GM10266 (cell line): ENCODE results near the gene WDR86.

Source experiments
- DNase-seq: peaks from one replicate; pipeline ENCODE4 v3.0.0; 2012; ENCODE audit errors: extremely low spot score
- TF ChIP-seq, protein P1 (sequence below): IDR thresholded peaks from 2 replicates; pipeline ENCODE4 v1.5.1; 2012; ENCODE audit warnings: mild to moderate bottlenecking, low read depth; ENCODE audit not compliant: control insufficient read depth, insufficient read depth; ENCODE audit errors: missing control alignments

WDR86 gene

DNA sequence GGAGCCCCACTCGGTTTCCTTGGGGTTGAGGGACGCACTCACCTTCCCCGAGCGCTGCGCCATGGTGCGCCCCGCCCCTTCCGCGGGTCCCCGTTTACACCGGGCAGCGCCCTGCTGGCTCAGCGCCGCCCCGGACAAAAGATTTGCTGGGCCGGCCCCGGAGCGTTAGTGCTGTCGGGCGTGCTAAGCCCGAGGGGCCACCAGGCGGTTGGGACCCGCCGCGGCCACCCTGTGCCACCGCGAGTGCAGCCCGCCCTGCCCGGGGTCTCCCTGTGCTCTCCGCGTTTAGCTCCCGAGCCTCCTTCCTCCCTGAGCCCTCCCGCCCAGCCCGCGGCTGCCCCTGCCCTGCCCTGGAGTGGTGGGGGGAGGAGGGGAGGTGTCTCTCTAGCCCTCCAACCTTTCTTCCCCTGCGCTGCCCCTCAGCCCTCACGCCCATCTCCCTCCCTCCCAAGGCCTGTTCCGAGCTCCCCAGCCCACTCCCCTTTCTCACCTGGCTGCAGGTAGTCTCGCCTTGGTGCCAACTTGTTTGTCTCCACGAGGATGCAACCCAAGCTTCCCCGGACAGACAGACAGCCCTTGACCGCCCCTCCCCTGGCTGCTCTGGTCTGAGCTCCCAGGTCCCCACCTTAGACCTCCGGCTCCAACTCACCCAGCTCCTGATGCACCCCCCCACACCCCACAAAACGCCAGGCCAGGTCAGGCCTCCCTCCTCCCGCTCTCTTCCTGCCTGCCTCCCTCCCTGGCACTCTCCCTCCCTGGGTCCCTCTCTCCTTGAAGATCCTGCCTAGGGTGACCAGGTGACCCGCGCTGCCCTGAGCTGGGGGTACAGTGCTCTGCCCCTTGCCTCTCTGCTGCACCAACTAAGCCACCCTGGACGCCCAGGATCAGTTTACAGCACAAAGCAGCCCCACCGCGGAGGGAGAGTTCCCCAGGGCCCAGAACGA is 30.3 kb upstream of the WDR86 start, which contains the start of gene CRYGN:
Gene CRYGN (minus strand): TSS at position 287 of the 944 bp plus-strand sequence. CDS start 224 bp downstream, at position 63.
- DNase-seq: no peak
- TF ChIP-seq, protein P1, sequence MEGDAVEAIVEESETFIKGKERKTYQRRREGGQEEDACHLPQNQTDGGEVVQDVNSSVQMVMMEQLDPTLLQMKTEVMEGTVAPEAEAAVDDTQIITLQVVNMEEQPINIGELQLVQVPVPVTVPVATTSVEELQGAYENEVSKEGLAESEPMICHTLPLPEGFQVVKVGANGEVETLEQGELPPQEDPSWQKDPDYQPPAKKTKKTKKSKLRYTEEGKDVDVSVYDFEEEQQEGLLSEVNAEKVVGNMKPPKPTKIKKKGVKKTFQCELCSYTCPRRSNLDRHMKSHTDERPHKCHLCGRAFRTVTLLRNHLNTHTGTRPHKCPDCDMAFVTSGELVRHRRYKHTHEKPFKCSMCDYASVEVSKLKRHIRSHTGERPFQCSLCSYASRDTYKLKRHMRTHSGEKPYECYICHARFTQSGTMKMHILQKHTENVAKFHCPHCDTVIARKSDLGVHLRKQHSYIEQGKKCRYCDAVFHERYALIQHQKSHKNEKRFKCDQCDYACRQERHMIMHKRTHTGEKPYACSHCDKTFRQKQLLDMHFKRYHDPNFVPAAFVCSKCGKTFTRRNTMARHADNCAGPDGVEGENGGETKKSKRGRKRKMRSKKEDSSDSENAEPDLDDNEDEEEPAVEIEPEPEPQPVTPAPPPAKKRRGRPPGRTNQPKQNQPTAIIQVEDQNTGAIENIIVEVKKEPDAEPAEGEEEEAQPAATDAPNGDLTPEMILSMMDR: no peak

DNA sequence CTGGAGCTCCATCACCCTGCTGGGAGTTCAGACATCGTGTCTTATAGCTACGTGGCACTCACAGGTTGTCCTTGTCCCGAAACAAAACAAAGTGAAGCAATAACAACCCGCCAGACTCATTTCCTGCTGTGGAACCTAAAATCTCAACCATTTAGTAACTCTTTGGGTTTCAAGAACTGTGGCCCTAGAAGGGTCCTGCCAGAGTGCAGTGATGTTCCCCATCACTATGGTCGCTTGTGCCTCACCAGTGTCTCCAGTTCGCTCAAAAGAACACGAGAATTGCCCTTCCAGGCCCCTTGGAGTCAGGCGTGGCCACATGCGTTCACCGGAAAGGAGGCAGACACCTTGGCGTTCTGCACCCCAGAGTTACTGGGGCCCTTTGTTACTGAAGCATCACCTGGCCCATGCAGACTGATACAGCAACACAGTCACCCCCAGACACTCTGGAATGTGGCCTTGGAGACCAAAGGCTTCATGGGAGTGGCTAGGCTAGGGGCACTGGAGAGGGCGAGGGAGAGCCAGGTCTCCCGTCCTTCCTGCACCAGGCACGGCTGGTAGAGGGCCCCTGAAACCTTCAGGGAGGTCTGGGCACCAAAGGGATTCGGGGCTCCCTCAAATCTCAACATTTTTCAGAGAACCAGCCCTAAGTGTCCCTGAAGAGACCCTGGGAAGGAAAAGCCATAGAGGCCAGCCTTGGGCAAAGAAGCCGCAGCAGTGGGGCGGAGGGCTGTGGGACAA is 29.2 kb upstream of the WDR86 start:
- no peak for DNase-seq
- TF ChIP-seq, protein P1: no peak

DNA sequence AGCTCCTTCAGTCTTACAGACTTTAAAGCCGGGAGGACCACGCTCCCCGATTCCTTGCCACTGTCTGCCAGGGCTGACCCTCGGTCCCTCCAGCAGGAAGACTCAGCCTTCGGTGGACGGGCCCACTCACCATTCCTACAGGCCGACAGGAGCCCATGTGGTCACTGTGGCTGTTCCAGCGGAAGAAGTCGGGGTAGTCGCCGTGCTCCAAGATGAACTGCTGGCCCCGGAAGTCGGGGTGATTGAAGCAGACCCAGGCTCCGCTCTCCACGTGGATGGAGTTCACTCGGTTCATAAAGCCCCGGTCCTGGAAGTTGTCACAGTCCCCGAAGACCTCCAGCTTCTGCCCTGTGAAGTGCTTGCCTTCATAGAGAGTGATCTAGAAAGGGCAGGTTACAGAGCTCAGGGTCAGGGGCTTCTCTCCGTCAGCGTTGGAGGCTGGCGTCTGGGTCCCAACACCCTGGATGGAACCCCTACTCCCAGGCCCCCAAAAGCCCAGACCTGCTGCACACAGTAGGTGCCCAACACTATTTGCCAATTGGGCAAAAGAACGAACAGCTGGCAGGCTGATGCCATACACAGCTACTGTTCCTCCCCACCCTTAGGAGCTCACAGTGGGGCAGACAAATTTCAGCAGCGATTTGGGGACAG is 28.2 kb upstream of the WDR86 start:
- no peak for DNase-seq
- TF ChIP-seq, protein P1: no peak

GRCh38 chr7:151437159-151437553 is 27.3 kb upstream of the WDR86 start:
- DNase-seq: no peak
- TF ChIP-seq, protein P1: no peak

- DNase-seq: no peak
- TF ChIP-seq, protein P1: no peak
Measured at GRCh38 chr7:151436446-151437158, 26.8 kb upstream of the WDR86 start.

GRCh38 chr7:151435971-151436370 is 26.1 kb upstream of the WDR86 start:
- TF ChIP-seq, protein P1: no peak
- no peak for DNase-seq
